Fibroblast of lung (primary cell): ENCODE results near the gene EFCAB6. TPM values are rescaled to one million over a fixed set of nuclear protein-coding genes. Genes with fewer than 3 reads are reported as not detected.

Source experiments
- DNase-seq, 2 donors: peaks; one replicate each; pipeline versions ENCODE4 v3.0.0 to v3.0.0-alpha.2; 2010; ENCODE audit warnings: low read depth in 2 of 2
- H2AFZ ChIP-seq: 2 replicates; pipeline ENCODE4 v1.5.1; 2012; ENCODE audit warnings: low read length, control low read depth, inconsistent platforms
- H3K27ac ChIP-seq: 2 replicates; pipeline ENCODE4 v1.5.1; 2011; ENCODE audit warnings: low read length, control low read depth; ENCODE audit not compliant: insufficient read depth
- H3K27me3 ChIP-seq: 2 replicates; pipeline ENCODE4 v1.5.1; 2011; ENCODE audit warnings: mild to moderate bottlenecking, low read length; ENCODE audit not compliant: control insufficient read depth, insufficient read depth
- H3K36me3 ChIP-seq: 2 replicates; pipeline ENCODE4 v1.5.1; 2011; ENCODE audit warnings: low read length; ENCODE audit not compliant: control insufficient read depth, insufficient read depth
- H3K4me1 ChIP-seq: 2 replicates; pipeline ENCODE4 v1.5.1; 2011; ENCODE audit warnings: low read length; ENCODE audit not compliant: control insufficient read depth, insufficient read depth; ENCODE audit errors: extremely low read depth
- H3K4me2 ChIP-seq: 2 replicates; pipeline ENCODE4 v1.5.1; 2011; ENCODE audit warnings: low read length, control low read depth; ENCODE audit not compliant: insufficient read depth; ENCODE audit errors: extremely low read depth
- H3K4me3 ChIP-seq, 4 experiments: fragments of 200-600 bp in 1 of 4; sonication (generic) in 1 of 4; replicated peaks in 1 of 4; 2 replicates each; pipeline ENCODE4 v1.5.1; 2011 to 2016; ENCODE audit warnings: low read length in 4 of 4, low read depth in 3 of 4, mild to moderate bottlenecking in 3 of 4, control low read depth in 2 of 4, inconsistent platforms in 1 of 4, mixed read lengths in 1 of 4; ENCODE audit not compliant: insufficient read depth in 1 of 4; ENCODE audit errors: control extremely low read depth in 1 of 4
- H3K79me2 ChIP-seq: 2 replicates; pipeline ENCODE4 v1.5.1; 2012; ENCODE audit warnings: mild to moderate bottlenecking, low read length, inconsistent platforms; ENCODE audit not compliant: control insufficient read depth, insufficient read depth
- H3K9ac ChIP-seq: 2 replicates; pipeline ENCODE4 v1.5.1; 2011; ENCODE audit warnings: mild to moderate bottlenecking, low read length, control low read depth; ENCODE audit not compliant: insufficient read depth
- H3K9me3 ChIP-seq: 2 replicates; pipeline ENCODE4 v1.5.1; 2012; ENCODE audit warnings: low read depth, low read length; ENCODE audit not compliant: control insufficient read depth, insufficient read depth
- H4K20me1 ChIP-seq: 2 replicates; pipeline ENCODE4 v1.5.1; 2011; ENCODE audit warnings: low read length; ENCODE audit not compliant: control insufficient read depth, insufficient read depth; ENCODE audit errors: extremely low read depth
- EZH2 ChIP-seq: IDR thresholded peaks from 2 replicates; pipeline ENCODE4 v1.5.1; 2012; ENCODE audit warnings: low read length, control low read depth, mild to moderate bottlenecking; ENCODE audit errors: missing control alignments
- polyA plus RNA-seq, 2 donors: library from polyadenylated mRNA; depleted of rRNA in 1 of 2; stranded (reverse) in 1 of 2; unstranded in 1 of 2; fragments of >200 nt; gene quantifications; 2 replicates each; pipeline ENCODE4 v1.2.1, GENCODE V29; 2011 to 2012; ENCODE audit warnings: missing spikeins in 1 of 2
- total RNA-seq: library from RNA; depleted of rRNA; stranded (reverse); fragments of >200 nt; gene quantifications from 2 replicates; pipeline ENCODE4 v1.2.1, GENCODE V29; 2014
- TF ChIP-seq, protein P1 (sequence below), 2 donors: IDR thresholded peaks in 1 of 2; conservative IDR thresholded peaks in 1 of 2; 1 replicate in 1 of 2; 2 replicates in 1 of 2; pipeline ENCODE4 v1.5.1; 2011 to 2012; ENCODE audit warnings: low read length in 2 of 2, control low read depth in 1 of 2, inconsistent platforms in 1 of 2, low read depth in 1 of 2, mild to moderate bottlenecking in 1 of 2

The EFCAB6 gene
- total and polyA plus RNA-seq, 2 donors (not counting 1 experiment from before 2014, with no cell fraction given): 1.0 to 1.5 TPM

DNA sequence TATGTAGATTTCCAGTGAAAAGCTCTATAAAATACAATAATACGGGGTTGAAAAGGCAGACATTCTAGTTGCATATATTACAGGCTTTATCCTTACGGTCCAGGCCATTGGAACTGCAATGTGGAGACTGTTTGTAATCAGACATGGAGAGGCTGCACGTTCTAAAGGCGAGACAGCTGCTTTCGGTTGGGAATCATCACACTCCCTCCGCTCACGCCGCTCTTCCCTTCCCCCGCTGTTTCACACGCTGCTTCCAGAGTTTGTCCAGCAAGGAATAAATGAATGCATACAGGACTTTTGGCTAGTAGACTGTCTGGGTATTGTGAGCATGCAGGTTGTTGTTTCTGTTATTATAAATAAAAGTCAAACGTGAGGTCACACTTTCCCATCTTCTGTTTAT is 13.5 kb upstream of the EFCAB6 start:
- H3K4me1 ChIP-seq: peaks cover 22% of the 10 kb centered on the region
- no peak for DNase-seq
- TF ChIP-seq EZH2: no peak
- TF ChIP-seq, protein P1, sequence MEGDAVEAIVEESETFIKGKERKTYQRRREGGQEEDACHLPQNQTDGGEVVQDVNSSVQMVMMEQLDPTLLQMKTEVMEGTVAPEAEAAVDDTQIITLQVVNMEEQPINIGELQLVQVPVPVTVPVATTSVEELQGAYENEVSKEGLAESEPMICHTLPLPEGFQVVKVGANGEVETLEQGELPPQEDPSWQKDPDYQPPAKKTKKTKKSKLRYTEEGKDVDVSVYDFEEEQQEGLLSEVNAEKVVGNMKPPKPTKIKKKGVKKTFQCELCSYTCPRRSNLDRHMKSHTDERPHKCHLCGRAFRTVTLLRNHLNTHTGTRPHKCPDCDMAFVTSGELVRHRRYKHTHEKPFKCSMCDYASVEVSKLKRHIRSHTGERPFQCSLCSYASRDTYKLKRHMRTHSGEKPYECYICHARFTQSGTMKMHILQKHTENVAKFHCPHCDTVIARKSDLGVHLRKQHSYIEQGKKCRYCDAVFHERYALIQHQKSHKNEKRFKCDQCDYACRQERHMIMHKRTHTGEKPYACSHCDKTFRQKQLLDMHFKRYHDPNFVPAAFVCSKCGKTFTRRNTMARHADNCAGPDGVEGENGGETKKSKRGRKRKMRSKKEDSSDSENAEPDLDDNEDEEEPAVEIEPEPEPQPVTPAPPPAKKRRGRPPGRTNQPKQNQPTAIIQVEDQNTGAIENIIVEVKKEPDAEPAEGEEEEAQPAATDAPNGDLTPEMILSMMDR (conservative IDR thresholded peaks at IDR 0.05 in 1 of 2, IDR thresholded peaks at IDR 0.05 in 1 of 2; ENCODE audit: low read depth in 1 of 2, low read length in 2 of 2): no peak
- H3K27ac ChIP-seq: no peak overlapping the region
- H3K9ac ChIP-seq: no peak overlapping the region
- H3K4me2 ChIP-seq: no peak overlapping the region
- no peak overlapping the region for H3K4me3 ChIP-seq
- H3K36me3 ChIP-seq: no peaks in the 10 kb centered on the region
- no peaks in the 10 kb centered on the region for H4K20me1 ChIP-seq
- H3K9me3 ChIP-seq: no peaks in the 10 kb centered on the region
- H2AFZ ChIP-seq: no peak overlapping the region
- peaks cover 2% of the 10 kb centered on the region for H3K27me3 ChIP-seq
- no peaks in the 10 kb centered on the region for H3K79me2 ChIP-seq

- no peak overlapping the region for H3K27ac ChIP-seq
- H3K9ac ChIP-seq: no peak overlapping the region
- H3K27me3 ChIP-seq: peaks cover 2% of the 10 kb centered on the region
- H3K79me2 ChIP-seq: no peaks in the 10 kb centered on the region
- H2AFZ ChIP-seq: no peak overlapping the region
- H3K4me2 ChIP-seq: no peak overlapping the region
- no peak overlapping the region for H3K4me3 ChIP-seq
- H3K9me3 ChIP-seq: no peaks in the 10 kb centered on the region
- no peak for TF ChIP-seq EZH2
- TF ChIP-seq, protein P1 (conservative IDR thresholded peaks at IDR 0.05 in 1 of 2, IDR thresholded peaks at IDR 0.05 in 1 of 2; ENCODE audit: low read depth in 1 of 2, low read length in 2 of 2): no peak
- DNase-seq: no peak
- no peaks in the 10 kb centered on the region for H4K20me1 ChIP-seq
- H3K36me3 ChIP-seq: no peaks in the 10 kb centered on the region
- peaks cover 14% of the 10 kb centered on the region for H3K4me1 ChIP-seq
Measured at GRCh38 chr22:43824724-43825420, 12.8 kb upstream of the EFCAB6 start.

GRCh38 chr22:43823911-43824665 is 12.0 kb upstream of the EFCAB6 start:
- Histone ChIP-seq H3K4me1 (peaks cover 9% of the 10 kb centered on the region), H2AFZ (no peak overlapping the region), H3K9ac (no peak overlapping the region), H3K9me3 (no peaks in the 10 kb centered on the region), H3K36me3 (no peaks in the 10 kb centered on the region), H4K20me1 (no peaks in the 10 kb centered on the region), H3K4me3 (no peak overlapping the region), H3K27me3 (peaks cover 2% of the 10 kb centered on the region), H3K4me2 (no peak overlapping the region), H3K79me2 (no peaks in the 10 kb centered on the region), H3K27ac (no peak overlapping the region)
- TF ChIP-seq, protein P1 (conservative IDR thresholded peaks at IDR 0.05 in 1 of 2, IDR thresholded peaks at IDR 0.05 in 1 of 2; ENCODE audit: low read depth in 1 of 2, low read length in 2 of 2): no peak
- no peak for TF ChIP-seq EZH2
- no peak for DNase-seq
